Effector CD4-positive, alpha-beta T cell (primary cell): Measurements from ENCODE around the gene NUDT13.
"Not testable (repeated sequence)": the region's sequence is repeated elsewhere in the genome, so short reads cannot be mapped to it uniquely, and the experiment has no call there.

Source experiments
- DNase-seq: peaks from one replicate; pipeline ENCODE4 v3.0.0-alpha.2; 2020

The NUDT13 gene

DNA sequence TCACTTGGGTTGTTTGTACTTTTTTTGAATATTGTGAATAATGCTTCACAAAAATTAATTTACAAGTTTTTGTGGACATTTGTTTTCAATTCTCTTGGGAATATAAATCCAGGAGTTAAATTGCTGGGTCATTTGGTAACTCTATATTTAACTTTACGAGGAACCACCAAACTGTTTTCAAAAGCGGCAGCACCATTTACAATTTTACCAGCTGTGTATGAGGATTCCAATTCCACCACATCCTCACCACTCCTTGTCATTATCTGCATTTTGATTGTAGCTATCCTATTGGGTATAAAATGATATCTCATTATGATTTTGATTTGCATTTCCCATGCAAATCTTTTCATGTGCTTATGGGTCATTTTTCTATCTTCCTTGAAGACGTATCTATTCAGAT is 4.0 kb upstream of the NUDT13 start:
- no peak for DNase-seq

DNA sequence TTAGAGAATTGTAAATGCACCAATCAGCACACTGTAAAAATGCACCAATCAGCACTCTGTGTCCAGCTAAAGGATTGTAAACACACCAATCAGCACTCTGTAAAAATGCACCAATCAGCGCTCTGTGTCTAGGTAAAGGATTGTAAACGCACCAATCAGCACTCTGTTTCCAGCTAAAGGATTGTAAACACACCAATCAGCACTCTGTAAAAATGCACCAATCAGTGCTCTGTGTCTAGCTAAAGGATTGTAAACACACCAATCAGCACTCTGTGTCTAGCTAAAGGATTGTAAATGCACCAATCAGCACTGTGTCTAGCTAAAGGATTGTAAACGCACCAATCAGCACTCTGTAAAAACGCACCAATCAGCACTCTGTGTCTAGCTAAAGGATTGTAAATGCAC is 1.0 kb upstream of the NUDT13 start:
- not testable (repeated sequence) for DNase-seq

DNA sequence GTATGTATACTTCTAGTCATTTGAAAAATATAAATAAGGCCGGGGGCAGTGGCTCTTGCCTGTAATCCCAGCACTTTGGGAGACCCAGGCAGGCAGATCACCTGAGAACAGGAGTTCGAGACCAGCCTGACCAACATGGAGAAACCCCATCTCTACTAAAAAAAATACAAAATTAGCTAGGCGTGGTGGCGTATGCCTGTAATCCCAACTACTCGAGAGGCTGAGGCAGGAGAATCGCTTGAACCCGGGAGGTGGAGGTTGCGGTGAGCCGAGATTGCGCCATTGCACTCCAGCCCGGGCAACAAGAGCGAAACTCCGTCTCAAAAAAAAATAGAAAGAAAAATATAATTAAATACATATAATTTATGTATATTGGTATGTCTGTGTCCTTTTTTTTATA is 1.8 kb downstream of the NUDT13 start:
- DNase-seq = not testable (repeated sequence)

DNA sequence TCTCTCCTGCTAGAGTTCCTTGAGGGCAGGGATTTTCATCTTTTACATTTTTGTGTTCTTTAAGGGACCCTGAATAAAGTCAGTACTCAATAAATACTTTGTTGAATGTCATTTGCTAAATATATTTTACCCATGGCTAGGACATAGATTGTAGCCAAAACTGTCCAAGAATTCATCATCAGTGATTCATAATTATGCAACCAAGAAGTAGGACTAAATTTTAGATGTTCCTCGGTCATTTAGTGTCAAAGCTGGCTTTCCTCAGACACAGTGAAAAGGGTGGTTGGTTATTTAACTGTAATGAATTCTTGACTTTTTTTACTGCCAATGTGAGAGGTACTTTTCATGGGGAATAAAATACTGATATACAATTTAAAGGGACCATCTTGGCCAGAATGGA is 3.3 kb downstream of the NUDT13 start:
- no peak for DNase-seq

DNA sequence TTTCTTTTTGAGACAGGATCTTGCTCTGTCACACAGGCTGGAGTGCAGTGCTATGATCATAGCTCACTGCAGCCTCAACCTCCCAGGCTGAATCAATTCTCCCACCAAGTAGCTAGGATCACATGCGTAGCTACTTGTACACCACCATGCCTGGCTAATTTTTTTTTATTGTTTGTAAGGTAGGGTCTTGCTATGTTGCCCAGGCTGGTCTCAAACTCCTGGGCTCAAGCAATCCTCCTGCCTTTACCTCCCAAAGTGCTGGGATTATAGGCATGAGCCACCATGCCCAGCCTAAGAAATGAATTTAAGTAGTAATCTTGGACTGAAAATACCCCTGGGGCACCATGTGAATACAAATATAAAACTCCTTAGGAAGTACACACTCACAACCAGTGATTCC is 5.8 kb downstream of the NUDT13 start:
- no peak for DNase-seq

DNA sequence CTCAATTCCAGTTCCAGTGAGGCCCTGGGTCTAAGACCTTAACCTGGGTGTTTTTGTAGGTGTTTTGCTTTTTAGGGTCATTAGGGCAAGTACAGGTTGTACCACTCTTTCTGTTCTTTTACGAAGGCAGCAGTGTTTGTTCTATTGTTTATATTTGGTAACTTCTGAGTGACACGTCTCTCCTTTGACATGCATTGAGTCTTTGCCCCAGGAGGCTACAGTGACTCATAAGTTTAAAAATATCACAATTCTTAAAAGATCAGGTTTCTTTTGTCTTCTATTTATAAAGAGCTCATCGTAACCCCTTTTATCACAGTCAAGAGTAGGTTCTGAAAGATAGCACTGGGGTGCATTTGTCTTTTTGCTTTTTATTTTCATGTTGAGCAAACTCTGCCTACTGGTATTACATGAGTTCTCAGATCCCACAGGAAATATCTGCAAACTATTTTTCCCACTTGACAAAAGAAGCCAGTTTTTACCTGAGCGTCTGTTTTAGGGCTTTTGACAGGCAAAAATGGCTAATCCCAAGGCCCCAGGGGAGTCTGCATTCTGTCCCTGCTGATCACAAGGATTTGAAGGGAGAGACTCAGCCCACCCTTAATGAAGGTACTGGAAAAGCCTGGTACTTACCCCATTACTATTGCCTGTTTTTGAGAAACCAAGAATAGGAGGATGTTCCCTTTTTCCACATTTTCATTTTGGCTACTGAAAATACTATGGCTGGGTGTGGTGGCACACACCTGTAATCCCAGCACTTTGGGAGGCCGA is 7.9 kb downstream of the NUDT13 start:
- no peak for DNase-seq

DNA sequence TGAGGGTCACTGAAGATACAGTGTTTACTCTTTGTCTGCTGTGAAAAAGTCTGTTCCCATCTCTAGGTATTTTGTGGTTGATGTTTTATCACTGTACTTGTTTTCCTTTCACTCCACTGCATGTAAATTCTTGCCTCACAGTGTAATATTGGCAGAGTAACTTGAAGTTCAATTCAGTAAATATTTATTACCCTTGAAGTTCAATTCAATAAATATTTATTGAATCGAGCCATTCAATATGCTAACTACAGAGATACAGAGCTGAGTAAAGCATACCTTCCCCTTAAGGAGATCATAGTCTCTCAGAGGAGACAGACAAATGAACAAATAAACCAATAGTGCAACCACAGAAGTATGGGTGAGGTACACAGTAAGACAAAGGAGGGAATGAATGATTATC is 9.2 kb downstream of the NUDT13 start:
- DNase-seq = no peak

DNA sequence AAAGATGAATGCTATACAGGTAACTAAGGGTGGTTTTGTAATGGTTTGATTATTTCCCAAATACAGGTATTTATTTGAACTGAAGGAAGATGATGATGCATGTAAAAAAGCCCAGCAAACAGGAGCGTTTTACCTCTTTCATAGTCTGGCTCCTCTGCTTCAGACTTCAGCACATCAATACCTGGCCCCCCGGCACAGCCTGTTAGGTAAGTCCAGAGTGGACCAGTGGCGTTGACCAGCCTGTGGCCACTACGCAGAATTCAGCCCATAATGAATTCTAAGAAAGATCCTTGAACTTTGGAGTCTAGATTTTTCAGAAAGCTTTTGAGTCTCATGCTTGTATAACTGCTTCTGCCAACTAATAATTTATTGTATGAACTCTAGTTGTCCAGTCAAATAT is 9.7 kb downstream of the NUDT13 start:
- DNase-seq = no peak

DNA sequence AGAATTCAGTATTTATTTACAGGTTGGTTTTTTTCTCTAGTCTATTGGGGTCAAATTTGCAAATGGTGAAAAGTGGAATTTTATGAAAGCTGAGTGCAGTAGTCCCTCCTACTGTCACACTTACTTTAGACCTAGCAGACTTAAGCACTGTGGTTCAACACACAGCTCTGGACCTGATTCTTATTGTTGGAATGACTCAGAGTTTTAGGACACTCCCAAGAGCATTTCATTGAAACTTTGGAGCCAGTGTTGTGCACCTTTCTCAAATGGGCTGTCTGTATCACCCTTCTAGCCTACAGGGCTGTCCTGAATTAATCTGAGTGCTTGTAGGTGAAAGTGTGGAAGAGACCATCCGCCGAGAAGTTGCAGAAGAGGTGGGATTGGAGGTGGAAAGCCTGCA is 16.1 kb downstream of the NUDT13 start:
- no peak for DNase-seq

DNA sequence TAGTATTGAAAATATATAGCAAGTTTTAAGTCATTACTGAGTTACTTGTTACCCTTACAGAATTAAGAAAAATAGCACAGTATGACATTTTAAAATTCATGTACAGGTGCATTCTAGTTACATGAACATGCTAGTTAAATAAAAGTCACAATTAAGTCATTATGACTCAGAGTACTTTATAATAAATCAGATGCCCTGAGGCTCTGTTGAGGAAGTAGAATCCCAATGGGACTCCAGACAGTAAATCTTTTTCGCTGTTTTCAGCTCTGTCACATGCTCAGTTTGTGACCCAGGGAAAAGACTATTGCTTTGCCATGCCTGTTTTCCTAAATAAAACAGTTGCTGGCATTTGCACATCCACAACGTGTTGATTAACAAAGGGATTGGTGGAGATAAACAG is 21.0 kb downstream of the NUDT13 start:
- DNase-seq = no peak

DNA sequence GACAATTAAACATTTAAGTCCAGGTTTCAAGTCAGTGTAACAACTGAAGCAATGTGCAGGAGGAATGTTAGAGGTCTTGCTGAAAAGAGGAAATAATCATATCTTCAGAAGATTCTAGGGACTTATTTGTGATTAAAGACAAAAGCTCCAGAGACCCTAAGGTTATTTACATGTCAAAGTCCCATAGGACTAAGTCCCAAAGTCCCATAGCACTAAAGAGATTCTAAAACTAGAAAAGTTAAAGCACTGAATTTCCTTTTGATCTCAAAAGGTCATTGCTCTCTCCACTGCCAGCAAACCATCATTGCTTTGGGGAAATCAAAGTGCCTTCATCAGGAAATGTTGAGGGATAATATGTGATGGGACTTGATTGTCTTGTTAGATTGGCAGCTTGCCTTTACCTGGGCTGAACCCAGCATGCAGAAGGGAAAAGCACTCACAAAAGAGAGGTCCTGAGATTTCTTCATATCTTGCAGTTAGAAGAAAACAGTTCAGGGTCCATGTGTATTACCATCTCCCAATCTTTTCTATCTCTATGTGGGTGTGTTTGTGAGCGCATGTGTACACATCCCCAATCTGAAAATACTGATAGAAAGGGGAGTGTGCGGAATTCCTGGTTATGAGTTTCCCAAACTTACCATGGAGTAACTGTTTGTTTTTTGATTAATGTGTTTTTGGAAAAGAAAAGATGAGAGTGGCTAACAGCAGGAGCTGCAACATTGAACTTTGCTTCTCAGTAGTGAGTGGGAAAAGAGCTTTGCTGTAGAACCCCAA is 21.8 kb downstream of the NUDT13 start:
- no peak for DNase-seq

DNA sequence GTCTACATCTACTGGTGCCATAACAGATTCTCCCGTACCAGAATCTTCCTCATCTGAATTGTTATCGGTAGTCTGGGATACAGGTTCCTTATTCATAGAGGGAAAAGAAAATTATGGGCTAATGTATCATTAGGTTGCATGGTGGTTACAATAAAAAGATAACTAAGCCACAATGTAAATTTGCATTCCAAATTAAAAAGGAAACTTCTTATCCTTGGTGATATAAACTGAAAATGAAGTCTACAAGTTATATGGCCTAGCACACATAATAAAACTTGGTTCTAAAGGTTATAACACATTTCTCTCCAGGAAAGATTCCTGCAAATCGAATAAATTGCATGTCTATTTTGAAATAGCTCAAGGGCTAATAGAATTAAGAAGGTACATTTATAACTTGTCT is 24.5 kb downstream of the NUDT13 start:
- DNase-seq = no peak

DNA sequence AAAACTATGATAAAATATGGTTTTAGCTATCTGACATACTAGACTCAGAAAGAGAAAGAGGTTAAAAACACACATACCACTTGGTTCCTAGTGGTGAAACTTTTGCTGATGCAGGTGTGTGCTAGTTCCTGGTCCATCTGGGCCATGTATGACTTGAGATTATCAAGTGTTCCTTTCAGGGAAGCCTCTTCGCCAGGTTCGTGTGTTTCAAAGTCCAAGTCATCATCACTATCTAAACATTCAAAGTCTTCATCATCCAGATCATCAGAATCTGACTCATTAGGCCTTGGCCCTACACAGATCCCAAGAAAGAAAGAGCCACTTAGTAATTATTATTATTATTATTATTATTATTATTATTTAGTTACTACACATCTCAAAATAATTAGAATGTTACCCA is 26.4 kb downstream of the NUDT13 start:
- DNase-seq = no peak

DNA sequence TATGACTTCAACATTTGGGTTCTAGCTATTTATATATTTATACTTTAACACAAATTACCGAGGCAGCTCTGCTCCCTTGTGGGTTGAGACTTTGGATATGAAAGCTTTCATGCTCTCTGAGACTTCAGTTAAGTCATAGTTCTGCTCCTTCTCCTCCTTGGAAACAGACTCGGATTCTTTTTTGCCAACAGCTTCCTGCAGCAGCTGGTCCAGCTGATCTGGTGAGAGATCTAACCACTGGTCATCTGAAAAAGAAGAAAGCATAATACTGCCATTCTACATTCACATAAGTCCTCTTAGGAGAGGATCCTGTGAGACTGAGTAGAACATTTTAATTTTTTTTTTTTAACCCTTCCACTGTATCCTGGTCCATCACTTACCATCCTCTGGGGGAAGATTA is 29.0 kb downstream of the NUDT13 start:
- DNase-seq = no peak

DNA sequence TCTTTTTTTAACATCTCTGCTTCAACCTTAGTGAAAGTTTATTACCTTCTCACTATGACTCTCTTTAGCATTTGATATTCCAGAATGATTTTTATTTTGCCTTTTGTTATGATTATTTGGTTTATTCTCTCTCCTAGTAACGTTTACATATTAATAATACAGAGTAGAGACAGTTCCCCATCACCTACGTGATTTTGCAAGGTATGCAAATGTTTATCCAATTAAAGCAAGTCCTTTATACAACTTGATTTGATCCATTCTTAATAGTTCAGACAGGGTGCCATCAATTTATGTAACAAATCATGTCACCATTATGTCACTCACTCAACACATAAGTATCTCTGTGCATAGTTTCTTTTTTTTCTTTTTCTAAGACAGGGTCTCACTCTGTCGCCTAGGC is 31.3 kb downstream of the NUDT13 start:
- no peak for DNase-seq

DNA sequence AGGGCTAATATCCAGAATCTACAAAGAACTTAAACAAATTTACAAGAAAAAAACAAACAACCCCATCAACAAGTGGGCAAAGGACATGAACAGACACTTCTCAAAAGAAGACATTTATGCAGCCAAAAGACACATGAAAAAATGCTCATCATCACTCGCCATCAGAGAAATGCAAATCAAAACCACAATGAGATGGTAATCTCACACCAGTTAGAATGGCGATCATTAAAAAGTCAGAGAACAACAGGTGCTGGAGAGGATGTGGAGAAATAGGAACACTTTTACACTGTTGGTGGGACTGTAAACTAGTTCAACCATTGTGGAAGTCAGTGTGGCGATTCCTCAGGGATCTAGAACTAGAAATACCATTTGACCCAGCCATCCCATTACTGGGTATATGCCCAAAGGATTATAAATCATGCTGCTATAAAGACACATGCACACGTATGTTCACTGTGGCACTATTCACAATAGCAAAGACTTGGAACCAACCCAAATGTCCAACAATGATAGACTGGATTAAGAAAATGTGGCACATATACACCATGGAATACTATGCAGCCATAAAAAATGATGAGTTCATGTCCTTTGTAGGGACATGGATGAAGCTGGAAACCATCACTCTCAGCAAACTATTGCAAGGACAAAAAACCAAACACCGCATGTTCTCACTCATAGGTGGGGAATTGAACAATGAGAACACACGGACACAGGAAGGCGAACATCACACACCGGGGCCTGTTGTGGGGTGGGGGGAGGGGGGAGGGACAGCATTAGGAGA is 40.6 kb downstream of the NUDT13 start:
- DNase-seq = not testable (repeated sequence)

DNA sequence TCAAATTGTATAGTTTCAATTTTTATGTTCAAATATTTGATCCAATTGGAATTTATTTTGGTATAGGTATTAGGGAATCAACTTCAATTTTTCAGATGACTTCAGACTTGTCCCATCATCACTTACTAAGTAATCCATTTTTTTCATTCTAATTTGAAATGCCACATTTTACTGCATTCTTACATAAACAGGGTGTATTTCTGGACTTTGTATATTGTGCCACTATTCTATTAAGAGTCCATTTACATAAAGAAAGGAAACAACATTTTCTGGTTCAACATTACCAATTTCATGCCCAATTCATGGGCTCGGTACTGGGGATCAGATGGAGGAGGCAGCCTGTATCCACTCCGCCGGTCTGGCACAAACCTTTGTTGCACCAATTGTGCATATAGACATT is 41.8 kb downstream of the NUDT13 start:
- DNase-seq = no peak

DNA sequence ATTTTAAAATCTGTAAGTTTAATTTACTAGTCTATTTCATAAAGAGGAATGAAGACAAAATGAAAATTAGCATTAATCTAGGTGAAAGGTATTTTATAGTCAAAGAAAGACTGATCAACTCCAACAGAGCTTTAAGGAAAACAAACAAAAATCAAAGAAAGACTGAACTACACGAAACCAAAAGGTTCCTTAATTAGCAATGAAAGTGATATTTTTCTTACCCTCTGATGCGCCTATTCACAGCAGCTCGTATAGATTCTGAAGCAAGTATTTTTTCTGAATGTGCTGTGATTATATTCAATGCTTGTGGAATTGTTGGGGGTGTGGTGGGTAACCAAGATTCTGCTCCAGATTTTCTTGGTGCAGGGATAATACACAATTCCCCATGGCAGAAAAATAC is 45.8 kb downstream of the NUDT13 start:
- DNase-seq = no peak

DNA sequence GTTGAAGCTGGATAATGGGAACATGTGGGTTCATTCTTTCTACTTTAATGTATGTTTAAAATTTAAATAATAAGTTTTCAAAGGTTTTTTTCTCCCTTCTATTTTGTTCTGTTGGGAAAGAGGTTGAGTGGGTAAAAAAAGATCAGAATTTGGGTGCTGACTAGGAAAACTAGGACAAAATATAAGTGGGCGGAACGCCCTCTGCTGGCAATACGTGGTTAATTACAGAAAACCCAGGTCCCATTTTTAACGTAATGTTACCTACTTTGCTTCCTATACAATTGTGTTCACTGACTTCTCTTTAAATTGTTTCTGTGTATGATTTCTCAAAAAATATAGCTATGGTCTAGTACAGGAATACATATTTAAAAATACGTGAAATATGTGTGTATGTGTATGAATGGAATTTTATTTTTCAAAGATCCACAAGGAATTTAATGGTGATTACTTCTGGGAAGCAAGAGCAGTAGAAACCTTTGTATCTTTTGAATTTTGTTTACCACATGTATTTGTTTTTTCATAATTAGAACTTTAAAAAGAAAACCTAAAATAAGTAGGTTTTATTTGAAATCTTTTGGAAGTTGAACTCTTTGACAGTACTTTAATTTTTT is 48.9 kb downstream of the NUDT13 start:
- peak; percentile 49 for DNase-seq

DNA sequence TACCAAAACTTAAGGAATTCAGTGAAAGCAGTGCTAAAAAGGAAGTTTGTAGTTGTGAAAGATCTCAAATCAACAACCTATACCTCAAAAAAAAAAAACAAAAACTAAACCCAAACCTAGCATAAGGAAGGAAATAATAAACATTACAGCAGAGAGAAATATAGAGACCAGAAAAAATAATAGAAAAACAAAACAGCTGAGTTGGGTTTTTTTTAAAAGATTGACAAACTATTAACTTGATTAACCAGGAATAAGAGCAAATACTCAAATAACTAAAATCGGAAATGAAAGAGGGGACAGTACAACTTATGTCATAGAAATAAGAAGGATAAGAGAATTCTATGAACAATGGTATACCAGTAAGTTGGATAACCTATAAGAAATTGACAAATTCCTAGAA is 50.8 kb downstream of the NUDT13 start:
- no peak for DNase-seq

DNA sequence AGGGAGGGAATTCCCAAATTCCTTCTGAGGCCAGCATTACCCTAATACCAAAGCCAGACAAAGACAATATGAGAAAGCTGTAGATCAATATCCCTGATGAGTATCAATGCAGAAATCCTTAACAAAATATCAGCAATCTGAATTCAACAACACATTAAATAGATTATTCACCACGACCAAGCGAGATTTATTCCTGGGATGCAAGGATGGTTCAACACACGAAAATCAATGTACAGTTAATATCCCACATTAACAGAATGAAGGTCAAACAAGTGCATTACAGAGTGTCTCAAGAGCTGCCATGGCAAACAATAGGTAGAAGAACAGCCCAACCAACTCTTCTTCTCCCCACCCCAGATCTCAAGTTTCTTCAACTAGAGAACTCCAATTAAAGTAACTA is 51.4 kb downstream of the NUDT13 start:
- no peak for DNase-seq

DNA sequence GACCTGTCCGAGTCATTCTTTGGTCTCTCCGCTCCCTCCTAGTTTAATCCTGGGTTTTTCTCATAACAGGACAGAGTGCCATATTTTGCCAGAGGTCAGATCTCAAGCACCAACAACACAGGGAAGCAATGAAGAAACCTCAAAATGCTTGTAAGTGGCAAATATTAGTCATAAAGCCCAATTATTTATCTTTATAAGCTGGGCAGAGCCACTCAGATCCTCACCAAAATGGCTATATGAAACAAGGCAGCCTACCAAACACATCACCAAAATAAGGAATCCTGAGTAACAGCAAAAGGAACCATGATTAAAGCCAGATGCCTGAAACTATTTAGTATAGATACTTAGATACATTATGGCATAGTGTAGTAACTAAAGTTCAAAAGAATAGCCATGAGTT is 52.8 kb downstream of the NUDT13 start:
- DNase-seq = no peak

DNA sequence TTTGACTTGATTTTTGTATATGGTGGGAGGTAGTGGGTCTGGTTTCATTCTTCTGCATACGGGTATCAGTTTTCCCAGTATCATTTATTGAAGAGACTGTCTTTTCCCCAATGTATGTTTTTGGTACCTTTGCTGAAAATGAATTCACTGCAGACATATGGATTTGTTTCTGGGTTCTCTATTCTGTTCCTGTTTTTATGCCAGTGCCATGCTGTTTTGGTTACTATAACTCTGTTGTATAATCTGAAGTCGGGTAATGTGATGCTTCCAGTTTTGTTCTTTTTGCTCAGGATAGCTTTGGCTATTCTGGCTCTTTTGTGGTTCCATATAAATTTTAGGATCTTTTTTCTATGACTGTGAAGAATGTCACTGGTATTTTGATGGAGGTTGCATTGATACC is 56.7 kb downstream of the NUDT13 start:
- no peak for DNase-seq

DNA sequence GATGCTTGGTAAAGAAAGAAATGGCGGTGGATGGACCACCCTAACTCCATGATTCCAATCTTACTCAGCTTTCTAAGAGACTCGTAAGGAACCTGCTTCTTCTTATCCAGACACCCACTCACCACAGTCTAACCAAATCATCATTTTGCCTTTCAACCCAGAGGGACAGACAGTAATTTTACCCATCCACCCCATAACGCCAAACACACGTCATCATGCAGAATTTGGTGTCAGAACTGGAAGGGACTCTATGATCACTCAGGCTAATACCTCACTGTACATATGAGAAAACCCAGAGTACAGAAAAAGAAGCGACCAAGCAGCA is 57.2 kb downstream of the NUDT13 start:
- no peak for DNase-seq
